Pancreas (tissue), 10 donors: ENCODE results near the gene NATD1. TPM values are rescaled to one million over a fixed set of nuclear protein-coding genes. Genes with fewer than 3 reads are reported as not detected.
A peak's percentile ranks its signal among the peaks of the same experiment; 100 is the strongest.

Source experiments
- ATAC-seq, 4 donors: fragments of 200-7000 bp; cut with Tn5 transposase; one replicate each; pipeline versions ENCODE4 v1.8.0 to v1.9.1; 2020; ENCODE audit warnings: mild to moderate bottlenecking in 4 of 4, moderate library complexity in 4 of 4
- DNase-seq, 6 donors: peaks; one replicate each; pipeline ENCODE4 v3.0.0-alpha.2; 2020
- FAIRE-seq: peaks from 2 replicates; lab custom pipeline; 2012; peaks lifted over from hg19 to GRCh38; lab: Jason Lieb, UNC
- H3K27ac ChIP-seq, 4 donors: fragments of 200-600 bp; sonication (generic); 1 replicate in 3 of 4; 2 replicates in 1 of 4; pipeline versions ENCODE4 v1.5.0 to v1.8.0; 2020
- H3K27me3 ChIP-seq, 4 donors: fragments of 200-600 bp; one replicate each; pipeline ENCODE4 v1.8.0; 2021
- H3K36me3 ChIP-seq, 3 donors: fragments of 200-600 bp; sonication (generic) in 1 of 3; one replicate each; pipeline versions ENCODE4 v1.5.0 to v1.8.0; 2020 to 2021
- H3K4me1 ChIP-seq, 3 donors: fragments of 200-600 bp; one replicate each; pipeline ENCODE4 v1.8.0; 2021
- H3K4me3 ChIP-seq, 4 donors: fragments of 200-600 bp; sonication (generic) in 2 of 4; one replicate each; pipeline versions ENCODE4 v1.5.0 to v1.8.0; 2020 to 2021
- H3K9me3 ChIP-seq, 4 donors: fragments of 200-600 bp; one replicate each; pipeline ENCODE4 v1.8.0; 2021
- WGBS, 2 donors: extraction: QIAGEN DNeasy Blood & Tissue Kit; methylation state at CpG; one replicate each; pipeline ENCODE4 v1.1.7; 2013; 5-methylcytosine and 5-hydroxymethylcytosine counted together
- intact Hi-C, 3 donors: fragments of 100-400 bp; cut with DNase I; formaldehyde crosslinking; loops; one replicate each; pipeline versions ENCODE4 v1.11.1 to v1.14.2; 2022
- polyA plus RNA-seq, 2 donors: library from polyadenylated mRNA; stranded (reverse); fragments of 200-250 nt; gene quantifications; one replicate each; pipeline ENCODE4 v1.2.3, GENCODE V29; 2013
- total RNA-seq, 6 donors: library from RNA; stranded (reverse); fragmentation: NEBNext Ultra II Directional in 4 of 6; extraction: Animal tissue kit (Norgen Biotek cat#: 25700) in 4 of 6; gene quantifications; one replicate each; pipeline versions ENCODE4 v1.2.1 to v1.2.4, GENCODE V29; 2021 to 2023
- TF ChIP-seq, protein P1 (sequence below), 4 donors: fragments of 200-600 bp; sonication (generic) in 3 of 4; IDR thresholded peaks; one replicate each; pipeline versions ENCODE4 v1.5.0 to v1.8.0; 2021; ENCODE audit warnings: antibody characterized with exemption in 4 of 4
- donor health status: healthy with polysubstance abuse.
- donor health status: DM: no; HTN: no; CAD: no; lungs with moderate emphysema.
- donor health status: DM: no; HTN: no; CAD: no.
- donor health status: control.
- donor health status: control.
- donor health status: Bipolar disorder and iron deficiency.
- donor health status: DM: yes; HTN: yes; CAD: no.
- donor health status: DM: no; HTN: no; CAD: no.
- donor health status: DM: no; HTN: no; CAD: no.
- donor health status: DM: yes; HTN: yes; CAD: no.

Gene NATD1
- total and polyA plus RNA-seq, 8 donors, result 2.3 to 8.3 (median 4.2) TPM

DNA sequence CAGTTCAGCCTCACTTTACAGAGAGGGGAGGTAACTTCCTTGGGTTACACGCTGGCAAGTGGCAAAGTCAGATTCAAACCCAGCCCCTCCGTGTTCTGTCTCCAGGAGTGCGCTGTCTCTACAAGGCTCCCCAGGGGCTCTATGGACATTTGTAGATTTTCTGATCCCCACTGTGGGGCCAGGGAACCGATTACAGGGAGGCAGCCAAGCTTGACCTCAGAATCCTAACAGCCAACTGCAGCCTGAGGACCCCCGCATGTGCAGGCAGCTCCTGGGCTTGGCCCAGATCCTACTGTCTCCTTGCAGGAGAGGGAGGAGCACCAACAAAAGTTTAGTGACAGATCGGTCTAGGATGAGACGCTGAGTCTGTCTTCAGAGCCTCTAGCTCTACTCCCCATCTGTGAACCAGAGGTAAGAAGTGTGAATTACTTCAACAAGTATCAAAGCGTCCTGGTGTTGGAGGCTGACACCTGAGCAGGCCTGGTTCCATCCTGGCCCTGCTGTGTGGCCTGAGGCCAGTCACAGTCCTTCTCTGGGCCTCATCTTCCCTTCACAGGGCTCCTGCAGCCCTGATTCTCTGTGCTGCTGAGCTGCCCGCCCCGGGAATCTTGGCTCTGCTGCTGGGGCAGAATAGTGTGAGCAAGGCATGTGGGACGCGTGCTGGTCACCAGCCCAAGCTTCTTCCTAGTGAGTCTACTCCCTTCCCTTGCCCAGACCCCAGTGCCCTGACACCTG lies 9.2 kb upstream of the NATD1 start:
- DNase-seq (peak in 1 of 6 donors; percentile 30), FAIRE-seq (no peak), ATAC-seq (no peak)
- H3K9me3 ChIP-seq, result no peaks in the 10 kb centered on the region
- intact Hi-C loops, result no loop called here
- no peaks in the 10 kb centered on the region for H3K4me1 ChIP-seq
- no peaks in the 10 kb centered on the region for H3K36me3 ChIP-seq
- TF ChIP-seq, protein P1, sequence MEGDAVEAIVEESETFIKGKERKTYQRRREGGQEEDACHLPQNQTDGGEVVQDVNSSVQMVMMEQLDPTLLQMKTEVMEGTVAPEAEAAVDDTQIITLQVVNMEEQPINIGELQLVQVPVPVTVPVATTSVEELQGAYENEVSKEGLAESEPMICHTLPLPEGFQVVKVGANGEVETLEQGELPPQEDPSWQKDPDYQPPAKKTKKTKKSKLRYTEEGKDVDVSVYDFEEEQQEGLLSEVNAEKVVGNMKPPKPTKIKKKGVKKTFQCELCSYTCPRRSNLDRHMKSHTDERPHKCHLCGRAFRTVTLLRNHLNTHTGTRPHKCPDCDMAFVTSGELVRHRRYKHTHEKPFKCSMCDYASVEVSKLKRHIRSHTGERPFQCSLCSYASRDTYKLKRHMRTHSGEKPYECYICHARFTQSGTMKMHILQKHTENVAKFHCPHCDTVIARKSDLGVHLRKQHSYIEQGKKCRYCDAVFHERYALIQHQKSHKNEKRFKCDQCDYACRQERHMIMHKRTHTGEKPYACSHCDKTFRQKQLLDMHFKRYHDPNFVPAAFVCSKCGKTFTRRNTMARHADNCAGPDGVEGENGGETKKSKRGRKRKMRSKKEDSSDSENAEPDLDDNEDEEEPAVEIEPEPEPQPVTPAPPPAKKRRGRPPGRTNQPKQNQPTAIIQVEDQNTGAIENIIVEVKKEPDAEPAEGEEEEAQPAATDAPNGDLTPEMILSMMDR (IDR thresholded peaks at IDR 0.05), result no peak
- no peaks in the 10 kb centered on the region for H3K27me3 ChIP-seq
- H3K4me3 ChIP-seq, result no peak overlapping the region
- 65 to 75% methylated on average over 12 of the region's 12 CpGs for WGBS, 2 donors
- H3K27ac ChIP-seq, result no peak overlapping the region

DNA sequence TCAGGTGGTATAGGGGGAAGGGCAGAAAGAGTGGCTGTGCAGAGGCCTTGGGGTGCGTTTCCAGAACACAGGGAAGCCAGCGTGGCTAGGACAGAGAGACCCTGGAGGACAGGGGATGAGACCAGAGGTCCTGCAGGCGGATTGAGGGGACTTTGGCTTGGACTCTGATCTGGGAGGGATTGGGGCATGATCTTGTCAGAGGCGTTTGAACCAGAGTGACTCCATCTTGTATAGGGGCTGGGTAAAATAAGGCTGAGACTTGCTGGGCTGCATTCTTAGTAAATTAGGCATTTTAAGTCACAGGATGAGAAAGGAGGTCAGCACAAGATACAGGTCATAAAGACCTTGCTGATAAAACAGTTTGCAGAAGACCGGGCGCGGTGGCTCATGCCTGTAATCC lies 5.4 kb upstream of the NATD1 start:
- WGBS, 2 donors, result 75 to 76% methylated on average over 4 to 7 of the region's 7 CpGs
- H3K27ac ChIP-seq, result no peak overlapping the region
- H3K4me3 ChIP-seq, result no peak overlapping the region
- intact Hi-C loops, result no loop called here
- no peaks in the 10 kb centered on the region for H3K27me3 ChIP-seq
- H3K4me1 ChIP-seq, result peaks cover 0 to 4% (median 0%) of the 10 kb centered on the region in 3 donors
- TF ChIP-seq, protein P1 (IDR thresholded peaks at IDR 0.05), result no peak
- DNase-seq, result peak in 1 of 6 donors; percentile 16
- ATAC-seq, result no peak
- no peaks in the 10 kb centered on the region for H3K36me3 ChIP-seq
- H3K9me3 ChIP-seq, result no peaks in the 10 kb centered on the region
- no peak for FAIRE-seq

- H3K36me3 ChIP-seq, result no peaks in the 10 kb centered on the region
- peak overlapping the region in 2 of 4 donors; percentile 37 to 76 for H3K27ac ChIP-seq
- intact Hi-C loops, result no loop called here
- H3K4me1 ChIP-seq, result peaks cover 0 to 5% (median 0%) of the 10 kb centered on the region in 3 donors
- TF ChIP-seq, protein P1 (IDR thresholded peaks at IDR 0.05), result no peak
- no peak for DNase-seq
- FAIRE-seq, result no peak
- no peaks in the 10 kb centered on the region for H3K9me3 ChIP-seq
- peak overlapping the region; percentile 32 to 63 (median 56) for H3K4me3 ChIP-seq
- WGBS, 2 donors, result 29 to 31% methylated on average over 15 of the region's 15 CpGs
- ATAC-seq, result peak in 3 of 4 donors; percentile 8 to 10 (median 8)
- H3K27me3 ChIP-seq, result no peaks in the 10 kb centered on the region
Observed at GRCh38 chr17:21253646-21254441, 634 bp upstream of the NATD1 start.

DNA sequence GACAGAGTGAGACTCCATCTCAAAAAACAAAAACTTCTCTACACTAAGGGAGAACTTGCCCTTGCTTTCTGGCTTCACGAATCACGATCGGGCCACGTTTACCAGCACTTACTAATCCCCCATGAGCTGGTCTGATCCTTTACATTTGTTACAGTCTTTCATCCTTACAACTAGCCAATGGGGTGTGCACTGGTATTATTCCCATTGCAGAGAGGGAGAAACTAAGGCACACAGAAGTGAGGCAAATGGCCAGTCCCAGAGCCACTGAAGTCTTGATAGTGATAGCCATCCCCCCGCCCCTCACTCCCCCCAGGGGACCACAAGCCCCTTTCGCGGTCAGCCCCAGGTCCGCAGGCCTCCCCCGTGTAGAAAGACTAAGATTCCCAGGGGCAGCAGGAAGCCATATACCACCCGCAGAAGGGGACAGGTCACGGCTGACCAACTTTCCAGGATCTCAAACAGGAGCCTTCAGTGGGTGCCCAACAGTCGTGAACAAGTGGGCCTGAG lies 868 bp downstream of the NATD1 start:
- DNase-seq, result no peak
- Histone ChIP-seq H3K4me3 (peak overlapping the region; percentile 20 to 63 (median 56)), H3K4me1 (peaks cover 0 to 5% (median 0%) of the 10 kb centered on the region in 3 donors), H3K27me3 (no peaks in the 10 kb centered on the region), H3K36me3 (no peaks in the 10 kb centered on the region), H3K9me3 (no peaks in the 10 kb centered on the region), H3K27ac (peak overlapping the region in 2 of 4 donors; percentile 33 to 58)
- ATAC-seq, result no peak
- intact Hi-C loops, result no loop called here
- WGBS, 2 donors, result 19 to 21% methylated on average over 12 of the region's 12 CpGs
- TF ChIP-seq, protein P1 (IDR thresholded peaks at IDR 0.05), result no peak
- FAIRE-seq, result no peak
